ENCODE results near the gene CHAD.
"Not testable (repeated sequence)": the region's sequence is repeated elsewhere in the genome, so short reads cannot be mapped to it uniquely, and the experiment has no call there.

The CHAD gene

DNA sequence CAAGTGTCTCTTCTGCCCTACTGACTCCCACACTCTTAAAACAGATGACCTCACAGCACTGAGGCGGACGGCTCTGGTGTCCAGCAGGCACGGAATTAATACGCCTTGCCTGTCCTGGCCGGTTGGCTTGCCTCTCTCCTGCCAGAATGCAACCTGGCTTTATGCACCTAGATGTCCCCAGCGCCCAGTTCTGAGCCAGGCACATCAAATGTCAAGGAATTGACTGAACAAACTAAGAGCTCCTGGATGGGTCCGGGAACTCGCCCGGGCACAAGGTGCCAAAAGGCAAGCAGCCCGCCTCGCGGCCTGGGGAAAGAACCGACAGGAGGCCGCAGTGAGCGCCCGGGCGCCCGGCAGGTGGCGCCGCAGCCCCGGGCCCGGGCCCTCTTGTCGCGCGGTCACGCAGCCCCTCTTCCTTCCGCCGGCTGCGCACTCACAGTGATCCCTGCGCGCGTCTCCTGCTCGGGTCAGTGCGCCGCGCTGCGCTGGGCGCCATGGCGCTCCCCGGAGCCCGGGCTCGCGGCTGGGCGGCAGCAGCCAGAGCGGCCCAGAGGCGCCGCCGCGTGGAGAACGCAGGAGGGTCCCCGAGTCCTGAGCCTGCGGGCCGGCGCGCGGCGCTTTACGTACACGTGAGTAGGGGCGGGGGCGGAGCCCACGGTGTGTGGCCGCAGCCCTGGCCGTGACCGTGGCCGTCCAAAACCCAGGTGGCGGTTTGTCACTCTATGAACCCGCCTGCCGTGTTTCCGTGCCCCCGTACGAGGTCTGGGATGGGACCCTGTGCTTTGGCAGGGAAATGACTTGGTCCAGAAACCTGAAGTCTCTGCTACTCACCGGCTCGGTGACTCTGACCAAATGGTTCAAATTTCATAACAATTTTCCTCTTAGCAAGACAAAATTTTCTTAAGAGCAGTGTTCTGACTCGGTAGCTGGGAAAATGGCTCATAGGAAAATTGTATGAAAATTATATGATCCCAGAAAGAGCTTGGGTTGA, 10.0 kb upstream of the CHAD start, which contains the start of gene RSAD1:
RSAD1 (plus strand) TSS at position 470 of the 991 bp plus-strand sequence; CDS start at position 495, 25 bp downstream.
- DNase-seq (ENCODE audit: low read depth): peak; percentile 90
- H3K4me3 ChIP-seq (ENCODE audit: low read length): peak within 1 kb of the TSS; percentile 95
- TF ChIP-seq CTCF (conservative IDR thresholded peaks at IDR 0.05; ENCODE audit: low read length): peak; percentile 12

GRCh38 chr17:50477976-50478375, 9.3 kb upstream of the CHAD start:
- TF ChIP-seq CTCF (conservative IDR thresholded peaks at IDR 0.05; ENCODE audit: low read length): no peak
- no peak for DNase-seq (ENCODE audit: low read depth)
- H3K4me3 ChIP-seq (ENCODE audit: low read length): peak overlapping the region; percentile 95

DNA sequence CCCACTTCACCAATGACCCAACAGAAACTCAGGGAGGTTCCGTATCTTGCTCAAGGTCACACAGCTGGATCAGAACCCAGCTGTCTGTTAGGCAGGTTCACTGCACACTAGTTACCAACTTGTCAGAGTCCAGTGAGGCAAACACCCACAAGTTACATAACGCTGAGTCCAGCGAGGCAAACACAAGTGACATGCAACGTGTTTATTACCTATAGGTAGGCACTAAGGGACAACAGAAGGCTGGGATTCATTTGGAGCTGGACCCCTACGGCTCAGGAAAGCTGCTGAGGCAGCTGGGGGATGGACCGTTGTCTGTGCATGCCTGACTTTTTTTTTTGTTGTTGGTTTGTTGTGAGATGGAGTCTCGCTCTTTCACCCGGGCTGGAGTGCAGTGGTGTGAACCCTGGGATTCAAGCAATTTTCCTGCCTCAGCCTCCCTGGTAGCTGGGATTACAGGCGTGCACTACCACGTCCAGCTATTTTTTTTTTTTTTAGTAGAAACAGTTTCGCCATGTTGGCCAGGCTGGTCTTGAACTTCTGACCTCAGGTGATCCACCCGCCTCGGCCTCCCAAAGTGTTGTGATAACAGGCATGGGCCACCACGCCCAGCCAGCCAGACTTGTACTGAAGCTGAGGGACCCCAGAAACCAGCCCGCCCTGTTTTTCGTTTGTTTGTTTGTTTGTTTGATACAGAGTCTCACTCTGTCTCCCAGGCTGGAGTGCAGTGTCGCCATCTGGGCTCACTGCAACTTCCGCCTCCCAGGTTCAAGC, 8.1 kb upstream of the CHAD start:
- no peak for TF ChIP-seq CTCF (conservative IDR thresholded peaks at IDR 0.05; ENCODE audit: low read length)
- DNase-seq (ENCODE audit: low read depth): no peak
- H3K4me3 ChIP-seq (ENCODE audit: low read length): no peak overlapping the region

DNA sequence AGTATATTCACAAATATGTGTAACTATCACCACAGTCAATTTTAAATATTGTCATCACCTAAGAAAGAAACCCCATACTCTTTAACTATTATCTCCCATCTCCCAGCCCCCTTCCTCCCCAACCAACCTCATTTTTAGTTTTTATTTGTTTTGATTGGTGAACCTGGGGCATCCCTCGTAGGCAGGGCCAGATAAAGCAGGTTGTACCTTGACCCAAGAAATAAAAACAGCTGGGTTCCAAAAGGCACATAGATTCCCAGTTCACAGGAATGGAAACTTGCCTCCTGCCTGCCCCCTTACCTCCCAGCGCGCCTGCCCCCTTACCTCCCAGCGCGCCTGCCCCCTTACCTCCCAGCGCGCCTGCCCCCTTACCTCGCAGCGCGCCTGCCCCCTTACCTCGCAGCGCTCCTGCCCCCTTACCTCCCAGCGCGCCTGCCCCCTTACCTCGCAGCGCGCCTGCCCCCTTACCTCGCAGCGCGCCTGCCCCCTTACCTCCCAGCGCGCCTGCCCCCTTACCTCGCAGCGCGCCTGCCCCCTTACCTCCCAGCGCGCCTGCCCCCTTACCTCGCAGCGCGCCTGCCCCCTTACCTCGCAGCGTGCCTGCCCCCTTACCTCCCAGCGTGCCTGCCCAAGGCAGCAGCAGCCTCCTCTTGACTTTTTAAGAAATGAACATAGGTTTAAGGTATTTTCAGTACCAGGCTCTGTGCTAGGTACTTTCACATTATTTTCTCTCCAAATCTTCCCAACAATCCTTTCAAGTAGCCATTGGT, 7.3 kb upstream of the CHAD start:
- not testable (repeated sequence) for DNase-seq (ENCODE audit: low read depth); H3K4me3 ChIP-seq (ENCODE audit: low read length)

- H3K4me3 ChIP-seq (ENCODE audit: low read length): no peak overlapping the region
- TF ChIP-seq CTCF (conservative IDR thresholded peaks at IDR 0.05; ENCODE audit: low read length): no peak
- no peak for DNase-seq (ENCODE audit: low read depth)
These were observed 6.7 kb upstream of the CHAD start for GRCh38 chr17:50475362-50475761.

DNA sequence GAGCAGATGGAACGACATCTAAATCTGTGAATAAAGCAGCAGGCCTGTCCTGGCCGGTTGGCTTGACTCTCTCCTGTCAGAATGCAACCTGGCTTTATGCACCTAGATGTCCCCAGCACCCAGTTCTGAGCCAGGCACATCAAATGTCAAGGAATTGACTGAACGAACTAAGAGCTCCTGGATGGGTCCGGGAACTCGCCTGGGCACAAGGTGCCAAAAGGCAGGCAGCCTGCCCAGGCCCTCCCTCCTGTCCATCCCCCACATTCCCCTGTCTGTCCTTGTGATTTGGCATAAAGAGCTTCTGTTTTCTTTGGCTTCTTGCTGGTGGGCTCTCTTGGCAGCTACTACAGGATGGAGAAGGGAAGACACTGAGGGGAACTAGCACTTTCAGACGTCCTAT, 5.8 kb upstream of the CHAD start:
- no peak overlapping the region for H3K4me3 ChIP-seq (ENCODE audit: low read length)
- no peak for TF ChIP-seq CTCF (conservative IDR thresholded peaks at IDR 0.05; ENCODE audit: low read length)
- DNase-seq (ENCODE audit: low read depth): no peak

DNA sequence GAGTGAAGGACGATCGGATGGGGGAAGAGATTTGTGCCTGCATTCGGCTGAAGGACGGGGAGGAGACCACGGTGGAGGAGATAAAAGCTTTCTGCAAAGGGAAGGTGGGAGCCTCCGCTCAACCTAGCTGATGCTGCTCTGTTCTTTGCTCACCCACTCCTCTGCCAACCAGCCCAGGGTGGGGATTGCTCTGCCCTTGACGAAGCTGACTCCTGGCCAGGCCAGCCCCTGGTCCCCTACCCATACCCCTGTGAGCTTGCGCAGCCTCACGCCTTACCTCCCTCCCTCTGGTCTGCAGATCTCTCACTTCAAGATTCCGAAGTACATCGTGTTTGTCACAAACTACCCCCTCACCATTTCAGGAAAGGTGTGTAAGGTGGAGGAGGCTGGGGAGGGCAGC, 5.2 kb upstream of the CHAD start:
- no peak for TF ChIP-seq CTCF (conservative IDR thresholded peaks at IDR 0.05; ENCODE audit: low read length)
- no peak overlapping the region for H3K4me3 ChIP-seq (ENCODE audit: low read length)
- DNase-seq (ENCODE audit: low read depth): no peak

All from AG10803 (cell line).